ENCODE data around the gene PKD1. TPM values are rescaled to one million over a fixed set of nuclear protein-coding genes. Genes with fewer than 3 reads are reported as not detected.

PKD1 gene
- total RNA-seq, 1 donor from 2014 or later, result 31.5 TPM

GRCh38 chr16:2053897-2054296, 81.8 kb downstream of the PKD1 start:
- no peak for DNase-seq (ENCODE audit: low read depth in 2 of 2)

- no peak for DNase-seq (ENCODE audit: low read depth in 2 of 2)
Observed at GRCh38 chr16:2053211-2053610, 82.5 kb downstream of the PKD1 start.

- DNase-seq (ENCODE audit: low read depth in 2 of 2), result peak in 1 of 2 donors; percentile 26
Observed at GRCh38 chr16:2048116-2048543, 87.6 kb downstream of the PKD1 start.

- DNase-seq (ENCODE audit: low read depth in 2 of 2), result peak; percentile 97
Observed at GRCh38 chr16:2047330-2048115, 88.2 kb downstream of the PKD1 start, which contains the start of the genes NTHL1 and TSC2. Gene NTHL1, minus strand, starts transcription at chr16:2047834. Its CDS starts 11 bp downstream, at chr16:2047823. Gene TSC2, plus strand, starts transcription at chr16:2047985. Its CDS starts 631 bp downstream, at chr16:2048616.

GRCh38 chr16:2046893-2047329, 88.8 kb downstream of the PKD1 start:
- no peak for DNase-seq (ENCODE audit: low read depth in 2 of 2)

- no peak for DNase-seq (ENCODE audit: low read depth in 2 of 2)
Observed at GRCh38 chr16:2045965-2046892, 89.5 kb downstream of the PKD1 start.

- DNase-seq (ENCODE audit: low read depth in 2 of 2), result no peak
Observed at GRCh38 chr16:2044541-2044940, 91.2 kb downstream of the PKD1 start.

- DNase-seq (ENCODE audit: low read depth in 2 of 2), result peak; percentile 44 to 76
Observed at GRCh38 chr16:2043667-2044451, 91.8 kb downstream of the PKD1 start.

GRCh38 chr16:2042986-2043666, 92.6 kb downstream of the PKD1 start:
- DNase-seq (ENCODE audit: low read depth in 2 of 2), result no peak

GRCh38 chr16:2042171-2042985, 93.3 kb downstream of the PKD1 start:
- DNase-seq (ENCODE audit: low read depth in 2 of 2), result no peak

GRCh38 chr16:2040787-2041522, 94.7 kb downstream of the PKD1 start:
- no peak for DNase-seq (ENCODE audit: low read depth in 2 of 2)

- no peak for DNase-seq (ENCODE audit: low read depth in 2 of 2)
Observed at GRCh38 chr16:2040041-2040786, 95.5 kb downstream of the PKD1 start.

- DNase-seq (ENCODE audit: low read depth in 2 of 2), result peak; percentile 52 to 59
Observed at GRCh38 chr16:2039274-2040031, 96.2 kb downstream of the PKD1 start.

All from lung microvascular endothelial cell (primary cell).